Fibroblast of the aortic adventitia (primary cell): Measurements from ENCODE around the gene MICOS13. TPM values are rescaled to one million over a fixed set of nuclear protein-coding genes. Genes with fewer than 3 reads are reported as not detected.

Experiments used
- DNase-seq: peaks from one replicate; pipeline ENCODE4 v3.0.0-alpha.2; 2010; ENCODE audit warnings: low read depth
- H3K4me3 ChIP-seq: 2 replicates; pipeline ENCODE4 v1.5.1; 2011; ENCODE audit warnings: low read depth, mild to moderate bottlenecking, control low read depth, low read length, moderate library complexity
- total RNA-seq: library from RNA; depleted of rRNA; stranded (reverse); fragments of >200 nt; gene quantifications from 2 replicates; pipeline ENCODE4 v1.2.3, GENCODE V29; 2012; ENCODE audit warnings: low replicate concordance
- TF ChIP-seq, protein P1 (sequence below): IDR thresholded peaks from 2 replicates; pipeline ENCODE4 v1.5.1; 2011; ENCODE audit warnings: mild to moderate bottlenecking, low read length, control low read depth, inconsistent platforms; ENCODE audit not compliant: insufficient read depth

Gene MICOS13
- total RNA-seq, 1 donor = 31.1 TPM

DNA sequence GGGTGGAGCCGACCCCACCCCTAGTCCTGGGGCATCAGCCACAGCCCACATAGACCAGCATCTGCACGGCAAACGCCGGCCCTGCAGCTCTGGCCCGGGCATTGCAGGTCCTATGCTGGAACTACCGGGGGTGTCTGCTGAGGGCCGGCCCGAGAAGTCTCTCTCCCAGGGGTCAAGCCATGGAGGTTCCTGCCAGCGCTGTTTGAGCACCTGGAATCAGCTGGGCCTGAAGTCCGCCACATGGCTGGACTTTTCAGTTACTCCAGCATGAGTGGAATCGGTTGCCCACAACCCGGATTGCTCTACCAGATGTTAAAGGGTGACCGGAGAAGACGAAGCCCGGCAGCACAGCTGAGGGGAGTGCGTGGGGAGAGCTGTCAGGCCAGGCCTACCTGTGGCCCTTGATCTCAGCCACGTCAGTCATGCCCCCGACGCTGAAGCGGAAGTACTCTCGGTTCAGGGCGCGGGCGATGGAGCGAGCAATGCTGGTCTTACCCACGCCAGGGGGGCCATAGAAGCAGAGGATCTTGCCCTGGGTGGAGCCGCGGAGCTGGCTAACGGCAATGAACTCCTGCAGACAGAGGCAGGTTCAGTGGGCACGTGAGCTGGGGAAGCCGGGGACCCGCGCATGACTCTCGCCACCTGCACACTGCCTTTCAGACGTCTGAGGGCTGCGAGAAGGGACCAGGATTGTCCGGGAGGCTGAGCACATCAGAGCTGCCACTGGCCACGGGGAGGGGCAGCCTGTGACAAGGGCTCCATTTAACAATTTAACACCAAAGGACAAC is 18.5 kb upstream of the MICOS13 start:
- DNase-seq = no peak
- no peak overlapping the region for H3K4me3 ChIP-seq
- TF ChIP-seq, protein P1, sequence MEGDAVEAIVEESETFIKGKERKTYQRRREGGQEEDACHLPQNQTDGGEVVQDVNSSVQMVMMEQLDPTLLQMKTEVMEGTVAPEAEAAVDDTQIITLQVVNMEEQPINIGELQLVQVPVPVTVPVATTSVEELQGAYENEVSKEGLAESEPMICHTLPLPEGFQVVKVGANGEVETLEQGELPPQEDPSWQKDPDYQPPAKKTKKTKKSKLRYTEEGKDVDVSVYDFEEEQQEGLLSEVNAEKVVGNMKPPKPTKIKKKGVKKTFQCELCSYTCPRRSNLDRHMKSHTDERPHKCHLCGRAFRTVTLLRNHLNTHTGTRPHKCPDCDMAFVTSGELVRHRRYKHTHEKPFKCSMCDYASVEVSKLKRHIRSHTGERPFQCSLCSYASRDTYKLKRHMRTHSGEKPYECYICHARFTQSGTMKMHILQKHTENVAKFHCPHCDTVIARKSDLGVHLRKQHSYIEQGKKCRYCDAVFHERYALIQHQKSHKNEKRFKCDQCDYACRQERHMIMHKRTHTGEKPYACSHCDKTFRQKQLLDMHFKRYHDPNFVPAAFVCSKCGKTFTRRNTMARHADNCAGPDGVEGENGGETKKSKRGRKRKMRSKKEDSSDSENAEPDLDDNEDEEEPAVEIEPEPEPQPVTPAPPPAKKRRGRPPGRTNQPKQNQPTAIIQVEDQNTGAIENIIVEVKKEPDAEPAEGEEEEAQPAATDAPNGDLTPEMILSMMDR = no peak

DNA sequence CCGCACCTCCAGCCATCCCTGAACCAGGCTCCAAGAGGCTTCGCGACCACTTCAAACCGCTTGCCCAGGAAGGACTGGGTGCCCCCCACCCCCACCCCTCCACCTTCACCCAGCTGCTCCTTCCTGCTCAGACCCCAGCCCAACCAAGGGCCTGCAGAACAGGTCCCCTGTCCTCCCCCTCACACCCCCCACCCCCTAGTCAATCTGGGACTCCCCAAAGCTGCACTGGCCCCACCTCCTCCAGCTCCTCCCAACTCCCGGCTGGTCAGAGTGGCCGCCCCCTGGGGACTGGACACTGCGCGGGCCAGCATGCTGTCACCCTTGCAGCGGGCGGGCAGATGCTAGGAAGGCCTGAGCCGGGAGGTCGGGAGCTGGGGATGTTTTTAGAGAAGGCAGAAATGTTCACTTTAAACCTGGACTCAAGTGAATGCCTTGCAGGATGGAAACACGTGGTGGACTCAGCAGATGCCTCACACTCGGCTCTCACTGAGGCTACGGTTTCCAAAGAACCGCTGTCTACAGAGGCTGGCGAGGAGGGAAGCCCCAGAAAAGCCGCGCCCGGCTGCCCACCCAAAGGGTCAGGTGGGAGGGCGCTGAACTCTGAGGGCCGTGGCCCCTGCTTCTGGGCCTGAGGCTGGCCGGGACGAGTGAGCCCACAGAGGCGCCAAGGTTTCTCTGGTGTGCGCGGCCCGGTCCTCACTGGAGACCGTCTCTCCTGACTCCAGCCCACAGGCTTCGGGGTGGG is 17.7 kb upstream of the MICOS13 start:
- no peak for DNase-seq
- TF ChIP-seq, protein P1 = no peak
- no peak overlapping the region for H3K4me3 ChIP-seq

DNA sequence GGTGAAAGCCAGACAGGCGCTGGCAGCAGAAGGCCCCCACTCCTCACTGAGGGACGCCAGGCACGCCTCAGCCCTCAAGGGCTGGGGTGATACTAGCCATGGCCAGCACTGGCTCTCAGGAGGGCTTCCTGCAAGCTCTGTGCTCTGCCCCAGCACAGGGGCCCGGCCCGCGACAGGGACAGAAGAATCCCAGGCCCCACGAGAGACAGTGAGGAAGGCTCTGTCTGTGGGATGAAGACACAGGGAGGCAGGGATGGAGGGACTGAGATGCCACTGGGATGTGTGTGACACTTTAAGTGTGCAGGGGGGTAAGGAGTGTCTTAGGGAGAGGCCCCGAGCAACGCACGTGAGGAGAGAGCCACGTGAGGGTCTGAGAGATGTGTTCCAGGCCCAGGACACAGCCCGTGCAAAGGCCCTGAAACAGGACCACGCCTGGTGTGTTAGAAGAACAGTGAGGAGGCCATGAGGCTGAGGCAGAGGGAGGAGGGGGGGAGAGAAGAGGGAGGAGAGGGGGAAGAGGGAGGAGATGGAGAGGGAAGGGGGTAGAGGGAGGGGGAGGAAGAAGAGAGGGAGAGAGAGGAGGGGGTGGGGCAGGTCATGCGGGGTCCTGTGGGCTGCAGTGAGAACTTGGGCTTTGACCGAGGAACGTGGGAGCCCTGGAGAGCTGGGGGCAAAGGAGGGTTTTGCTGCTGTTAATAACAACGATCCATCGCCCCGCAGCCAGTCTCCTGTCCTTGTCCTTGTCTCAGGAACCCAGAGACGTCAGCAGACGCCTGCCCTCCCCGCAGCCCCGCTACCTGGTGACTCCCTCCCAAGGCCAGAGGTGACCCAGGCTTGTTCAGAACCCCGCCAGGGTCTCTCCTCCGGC is 16.9 kb upstream of the MICOS13 start:
- no peak for DNase-seq
- TF ChIP-seq, protein P1 = no peak
- H3K4me3 ChIP-seq = no peak overlapping the region

DNA sequence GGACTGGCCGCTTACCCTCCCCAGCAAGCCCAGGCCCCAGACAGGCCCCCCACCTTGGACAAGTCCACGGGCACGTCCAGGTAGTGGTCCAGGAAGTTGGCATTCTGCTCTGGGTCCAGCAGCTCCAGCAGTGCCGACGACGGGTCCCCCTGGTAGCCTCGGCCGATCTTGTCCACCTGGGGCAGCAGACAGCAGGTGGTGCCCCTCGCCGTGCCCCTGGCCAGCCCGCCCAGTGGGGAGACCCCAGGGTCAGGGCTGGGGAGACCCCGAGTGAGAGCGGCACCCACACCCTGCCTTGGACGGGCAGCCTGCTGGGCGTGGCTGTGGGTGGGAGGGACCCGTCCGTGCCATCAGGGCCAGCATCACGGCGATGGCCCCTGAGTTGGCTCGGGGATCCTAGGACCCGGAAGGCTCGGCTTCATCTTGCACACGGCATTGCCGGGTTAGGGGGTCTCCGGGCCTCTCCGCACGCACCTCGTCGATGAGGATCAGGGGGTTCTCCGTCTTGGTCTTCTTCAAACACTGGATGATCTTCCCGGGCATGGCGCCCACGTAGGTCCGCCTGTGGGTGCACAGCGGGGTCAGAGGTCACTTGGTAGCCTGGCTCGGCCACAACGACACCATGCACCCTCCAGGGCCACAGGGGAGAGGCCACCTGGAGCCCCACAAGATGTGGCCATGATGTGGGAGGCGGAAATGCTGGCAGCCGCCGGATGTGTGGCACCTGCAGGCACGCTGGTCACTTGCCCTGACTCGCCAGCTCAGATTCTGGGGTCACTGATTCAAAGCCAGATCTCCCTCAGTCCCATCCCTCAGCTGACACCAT is 16.1 kb upstream of the MICOS13 start:
- DNase-seq = no peak
- TF ChIP-seq, protein P1 = no peak
- H3K4me3 ChIP-seq = no peak overlapping the region

DNA sequence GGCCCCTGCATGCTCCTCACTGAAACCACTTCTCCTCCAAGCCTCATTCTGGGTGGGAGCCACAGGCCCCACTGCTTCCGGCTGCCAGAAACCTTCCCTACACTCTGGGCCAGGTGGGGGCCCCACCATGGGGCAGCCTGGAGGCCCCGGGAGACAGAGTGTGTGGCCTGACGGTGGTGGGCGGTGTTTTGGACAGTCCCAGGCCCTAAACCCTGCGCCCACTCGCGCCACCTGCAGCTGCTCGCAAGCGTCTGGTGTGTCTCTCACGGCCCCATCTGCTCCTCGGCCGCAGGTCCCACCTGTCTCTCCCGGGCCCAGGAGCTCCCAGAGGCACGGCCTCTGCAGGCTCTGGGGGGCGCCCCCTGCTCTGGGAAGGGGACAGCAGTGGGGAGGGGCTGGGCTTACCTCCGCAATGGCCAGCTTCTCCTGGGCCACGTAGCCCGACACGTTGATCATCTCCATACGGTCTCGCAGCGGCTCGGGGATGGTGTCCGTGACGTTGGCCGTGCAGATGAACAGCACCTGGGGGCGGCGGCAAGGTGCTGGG is 15.4 kb upstream of the MICOS13 start:
- TF ChIP-seq, protein P1 = no peak
- DNase-seq = no peak
- H3K4me3 ChIP-seq = no peak overlapping the region
